Activated T-cell treated with anti-CD3 and anti-CD28 coated beads, Interleukin-2, amount 50 U/mL, for 24 hours (primary cell): ENCODE data around the gene BBS2.

ENCODE experiments used
- DNase-seq: peaks from one replicate; pipeline ENCODE4 v3.0.0-alpha.2; 2020
- H3K27ac Mint-ChIP-seq: 2 replicates; pipeline ENCODE4 v1.8.0; 2020; ENCODE audit warnings: mild to moderate bottlenecking, mixed read lengths
- H3K27me3 Mint-ChIP-seq: 2 replicates; pipeline ENCODE4 v1.8.0; 2020; ENCODE audit warnings: mixed read lengths
- H3K36me3 Mint-ChIP-seq: 2 replicates; pipeline ENCODE4 v1.8.0; 2020; ENCODE audit warnings: low read depth, mixed read lengths
- H3K4me1 Mint-ChIP-seq: 2 replicates; pipeline ENCODE4 v1.8.0; 2020; ENCODE audit warnings: low read depth, mixed read lengths
- H3K4me3 Mint-ChIP-seq: 2 replicates; pipeline ENCODE4 v1.8.0; 2020; ENCODE audit warnings: mild to moderate bottlenecking, moderate library complexity, mixed read lengths
- H3K9me3 Mint-ChIP-seq: 2 replicates; pipeline ENCODE4 v1.8.0; 2020; ENCODE audit warnings: mixed read lengths

BBS2 gene

GRCh38 chr16:56519459-56520250 is at the start of gene BBS2:
BBS2 (minus strand) TSS chr16:56520024; CDS start chr16:56519862, 162 bp downstream.
- Mint-ChIP-seq H3K4me1 (peaks cover 50% of the 10 kb centered on the region), H3K27ac (peak within 1 kb of the TSS; percentile 85), H3K9me3 (no peaks in the 10 kb centered on the region), H3K4me3 (peak within 1 kb of the TSS; percentile 87), H3K36me3 (peaks cover 3% of the 10 kb centered on the region), H3K27me3 (no peaks in the 10 kb centered on the region)
- DNase-seq: peak; percentile 95

GRCh38 chr16:56564793-56565477 is 45.1 kb upstream of the BBS2 start, which contains the start of gene MT4:
MT4 (plus strand) TSS chr16:56565073; CDS start chr16:56565129, 56 bp downstream.
- H3K4me1 Mint-ChIP-seq: no peaks in the 10 kb centered on the region
- no peaks in the 10 kb centered on the region for H3K9me3 Mint-ChIP-seq
- DNase-seq: no peak
- peaks cover 3% of the 10 kb centered on the region for H3K27me3 Mint-ChIP-seq
- H3K36me3 Mint-ChIP-seq: no peaks in the 10 kb centered on the region
- no peak within 1 kb of the TSS for H3K4me3 Mint-ChIP-seq
- H3K27ac Mint-ChIP-seq: no peak within 1 kb of the TSS

GRCh38 chr16:56561126-56561525 is 41.3 kb upstream of the BBS2 start:
- Mint-ChIP-seq H3K36me3 (no peaks in the 10 kb centered on the region), H3K27me3 (peaks cover 3% of the 10 kb centered on the region), H3K27ac (no peak overlapping the region), H3K4me3 (no peak overlapping the region), H3K4me1 (no peaks in the 10 kb centered on the region), H3K9me3 (no peaks in the 10 kb centered on the region)
- DNase-seq: no peak

GRCh38 chr16:56560447-56560846 is 40.6 kb upstream of the BBS2 start:
- Mint-ChIP-seq H3K4me1 (no peaks in the 10 kb centered on the region), H3K27ac (no peak overlapping the region), H3K4me3 (no peak overlapping the region), H3K9me3 (no peaks in the 10 kb centered on the region), H3K27me3 (peaks cover 3% of the 10 kb centered on the region), H3K36me3 (no peaks in the 10 kb centered on the region)
- DNase-seq: no peak

GRCh38 chr16:56559109-56559508 is 39.3 kb upstream of the BBS2 start:
- Mint-ChIP-seq H3K4me3 (no peak overlapping the region), H3K27me3 (peaks cover 8% of the 10 kb centered on the region), H3K36me3 (no peaks in the 10 kb centered on the region), H3K4me1 (no peaks in the 10 kb centered on the region), H3K27ac (no peak overlapping the region), H3K9me3 (no peaks in the 10 kb centered on the region)
- no peak for DNase-seq

GRCh38 chr16:56558024-56558747 is 38.4 kb upstream of the BBS2 start:
- no peak for DNase-seq
- Mint-ChIP-seq H3K4me1 (no peaks in the 10 kb centered on the region), H3K4me3 (no peak overlapping the region), H3K27me3 (peaks cover 15% of the 10 kb centered on the region), H3K36me3 (no peaks in the 10 kb centered on the region), H3K9me3 (no peaks in the 10 kb centered on the region), H3K27ac (no peak overlapping the region)

GRCh38 chr16:56554441-56554840 is 34.6 kb upstream of the BBS2 start:
- H3K27ac Mint-ChIP-seq: no peak overlapping the region
- H3K9me3 Mint-ChIP-seq: no peaks in the 10 kb centered on the region
- no peaks in the 10 kb centered on the region for H3K36me3 Mint-ChIP-seq
- no peak overlapping the region for H3K4me3 Mint-ChIP-seq
- no peak for DNase-seq
- peaks cover 6% of the 10 kb centered on the region for H3K4me1 Mint-ChIP-seq
- peaks cover 15% of the 10 kb centered on the region for H3K27me3 Mint-ChIP-seq

GRCh38 chr16:56551796-56552738 is 32.2 kb upstream of the BBS2 start:
- peaks cover 15% of the 10 kb centered on the region for H3K27me3 Mint-ChIP-seq
- no peak overlapping the region for H3K27ac Mint-ChIP-seq
- H3K36me3 Mint-ChIP-seq: no peaks in the 10 kb centered on the region
- H3K9me3 Mint-ChIP-seq: no peaks in the 10 kb centered on the region
- H3K4me1 Mint-ChIP-seq: peaks cover 20% of the 10 kb centered on the region
- H3K4me3 Mint-ChIP-seq: no peak overlapping the region
- no peak for DNase-seq

GRCh38 chr16:56549744-56550385 is 30.0 kb upstream of the BBS2 start:
- H3K4me3 Mint-ChIP-seq: no peak overlapping the region
- no peaks in the 10 kb centered on the region for H3K9me3 Mint-ChIP-seq
- H3K27ac Mint-ChIP-seq: peak overlapping the region; percentile 3
- DNase-seq: peak; percentile 31
- H3K4me1 Mint-ChIP-seq: peaks cover 20% of the 10 kb centered on the region
- H3K27me3 Mint-ChIP-seq: peaks cover 10% of the 10 kb centered on the region
- no peaks in the 10 kb centered on the region for H3K36me3 Mint-ChIP-seq

GRCh38 chr16:56549161-56549560 is 29.3 kb upstream of the BBS2 start:
- H3K27ac Mint-ChIP-seq: no peak overlapping the region
- DNase-seq: no peak
- no peak overlapping the region for H3K4me3 Mint-ChIP-seq
- peaks cover 10% of the 10 kb centered on the region for H3K27me3 Mint-ChIP-seq
- no peaks in the 10 kb centered on the region for H3K9me3 Mint-ChIP-seq
- H3K36me3 Mint-ChIP-seq: no peaks in the 10 kb centered on the region
- peaks cover 20% of the 10 kb centered on the region for H3K4me1 Mint-ChIP-seq

GRCh38 chr16:56547949-56548567 is 28.2 kb upstream of the BBS2 start:
- Mint-ChIP-seq H3K4me1 (peaks cover 20% of the 10 kb centered on the region), H3K36me3 (no peaks in the 10 kb centered on the region), H3K9me3 (no peaks in the 10 kb centered on the region), H3K27ac (peak overlapping the region; percentile 33), H3K27me3 (peaks cover 1% of the 10 kb centered on the region), H3K4me3 (no peak overlapping the region)
- DNase-seq: no peak

- Mint-ChIP-seq H3K4me3 (no peak overlapping the region), H3K4me1 (peaks cover 20% of the 10 kb centered on the region), H3K9me3 (no peaks in the 10 kb centered on the region), H3K27ac (no peak overlapping the region), H3K36me3 (no peaks in the 10 kb centered on the region), H3K27me3 (no peaks in the 10 kb centered on the region)
- DNase-seq: no peak
Observed at GRCh38 chr16:56547120-56547948, 27.5 kb upstream of the BBS2 start.
